PFSK-1 (cell line): Measurements from ENCODE around the gene CCT3.

Experiments used
- FOXP2 ChIP-seq: optimal IDR thresholded peaks from 2 replicates; pipeline ENCODE3; 2011; ENCODE audit warnings: borderline replicate concordance, control low read depth, inconsistent platforms; ENCODE audit not compliant: insufficient read depth; ENCODE audit errors: extremely low read length, extremely low read depth
- POLR2AphosphoS5 ChIP-seq: IDR thresholded peaks from 2 replicates; pipeline ENCODE4 v1.6.1; 2012; ENCODE audit warnings: low read depth, mild to moderate bottlenecking, control low read depth, low read length, moderate library complexity
- REST ChIP-seq, 2 experiments: IDR thresholded peaks; 2 replicates each; pipeline versions ENCODE4 v1.6.1 to v1.8.0; 2011 to 2012; ENCODE audit warnings: low read depth in 2 of 2, low read length in 2 of 2, control low read depth in 1 of 2, inconsistent platforms in 1 of 2, mild to moderate bottlenecking in 1 of 2, moderate library complexity in 1 of 2; ENCODE audit not compliant: insufficient read depth in 1 of 2
- SIN3A ChIP-seq: IDR thresholded peaks from 2 replicates; pipeline ENCODE4 v1.6.1; 2012; ENCODE audit warnings: mild to moderate bottlenecking, low read length, moderate library complexity, borderline replicate concordance; ENCODE audit not compliant: insufficient read depth
- TAF1 ChIP-seq: IDR thresholded peaks from 2 replicates; pipeline ENCODE4 v1.6.1; 2012; ENCODE audit warnings: low read length, control low read depth, borderline replicate concordance; ENCODE audit not compliant: insufficient read depth

The CCT3 gene

GRCh38 chr1:156319664-156320063 lies 18.4 kb downstream of the CCT3 start:
- TF ChIP-seq FOXP2 (no peak), REST (IDR thresholded peaks at IDR 0.05; ENCODE audit: insufficient read depth in 1 of 2, low read depth in 2 of 2, low read length in 2 of 2) (no peak), POLR2AphosphoS5 (no peak), SIN3A (no peak), TAF1 (no peak)

DNA sequence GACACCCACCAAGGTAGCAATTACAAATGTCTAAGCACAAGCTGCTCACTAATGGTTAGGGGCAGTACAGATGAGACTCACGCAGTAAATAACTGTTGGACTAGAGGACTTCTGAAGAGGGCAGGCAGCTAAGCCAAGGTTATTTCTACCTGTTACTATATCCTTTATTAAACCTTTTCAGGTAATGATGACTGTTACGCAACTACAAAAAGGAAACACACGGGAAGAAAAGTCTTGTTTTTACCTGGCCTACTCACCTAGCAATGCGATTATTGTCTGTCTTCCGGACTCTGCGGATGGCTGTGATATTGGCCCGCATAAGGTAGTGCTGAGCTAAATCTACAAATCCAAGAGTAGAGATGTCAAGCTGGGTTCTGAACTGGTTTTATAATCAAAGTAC lies 21.2 kb downstream of the CCT3 start:
- TF ChIP-seq FOXP2: no peak
- TF ChIP-seq SIN3A: no peak
- TF ChIP-seq REST (IDR thresholded peaks at IDR 0.05; ENCODE audit: insufficient read depth in 1 of 2, low read depth in 2 of 2, low read length in 2 of 2): no peak
- no peak for TF ChIP-seq POLR2AphosphoS5
- TF ChIP-seq TAF1: no peak

- peak; percentile 31 for TF ChIP-seq POLR2AphosphoS5
- no peak for TF ChIP-seq FOXP2
- no peak for TF ChIP-seq REST (IDR thresholded peaks at IDR 0.05; ENCODE audit: insufficient read depth in 1 of 2, low read depth in 2 of 2, low read length in 2 of 2)
Measured at GRCh38 chr1:156310962-156311361, 27.1 kb downstream of the CCT3 start.

- TF ChIP-seq TAF1: no peak
- no peak for TF ChIP-seq REST (IDR thresholded peaks at IDR 0.05; ENCODE audit: insufficient read depth in 1 of 2, low read depth in 2 of 2, low read length in 2 of 2)
- TF ChIP-seq SIN3A: no peak
- TF ChIP-seq POLR2AphosphoS5: no peak
- no peak for TF ChIP-seq FOXP2
Measured at GRCh38 chr1:156308078-156308477, 30.0 kb downstream of the CCT3 start.

DNA sequence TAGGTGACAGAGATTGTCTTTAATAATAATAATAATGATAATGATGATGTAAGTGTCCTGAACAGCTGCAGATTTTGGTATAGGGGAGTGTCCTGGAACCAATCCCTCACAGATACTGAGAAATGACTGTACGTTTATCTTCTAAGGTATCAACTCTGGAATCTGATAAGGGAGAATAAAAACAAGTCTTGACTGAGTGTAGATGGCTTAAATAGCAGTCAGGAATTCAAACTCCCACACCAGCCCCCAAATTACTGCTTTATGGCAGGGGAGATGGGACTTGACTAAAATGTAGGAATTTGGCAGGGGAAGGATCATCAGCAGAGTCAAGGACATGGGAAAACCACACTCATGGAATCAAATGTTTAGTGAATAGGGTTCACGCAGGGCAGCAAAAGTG lies 32.9 kb downstream of the CCT3 start:
- TF ChIP-seq POLR2AphosphoS5 (no peak), REST (IDR thresholded peaks at IDR 0.05; ENCODE audit: insufficient read depth in 1 of 2, low read depth in 2 of 2, low read length in 2 of 2) (no peak), TAF1 (no peak)
